Body of pancreas (tissue), 4 donors: ENCODE data around the gene GALNT17. TPM values are rescaled to one million over a fixed set of nuclear protein-coding genes. Genes with fewer than 3 reads are reported as not detected.

ENCODE experiments used
- ATAC-seq: fragments of 150-250 bp; one replicate; pipeline ENCODE4 v1.9.1; 2016
- DNase-seq, 4 donors: peaks; one replicate each; pipeline ENCODE4 v3.0.0-alpha.2; 2019
- H3K27ac ChIP-seq, 4 donors: fragments of 200-600 bp; sonication (generic); 1 replicate in 3 of 4; 2 replicates in 1 of 4; pipeline versions ENCODE4 v1.5.1 to v1.6.1; 2016 to 2019; ENCODE audit warnings: mild to moderate bottlenecking in 1 of 4, mixed read lengths in 1 of 4, moderate library complexity in 1 of 4
- H3K27me3 ChIP-seq, 2 donors: fragments of 200-600 bp; sonication (generic); one replicate each; pipeline ENCODE4 v1.6.0; 2016; ENCODE audit warnings: mild to moderate bottlenecking in 1 of 2
- H3K36me3 ChIP-seq, 2 donors: fragments of 200-600 bp; sonication (generic); replicated peaks in 1 of 2; 2 replicates each; pipeline ENCODE4 v1.5.1; 2016; ENCODE audit warnings: low read depth in 2 of 2; ENCODE audit not compliant: insufficient read depth in 1 of 2
- H3K4me1 ChIP-seq: fragments of 200-600 bp; sonication (generic); one replicate; pipeline ENCODE4 v1.6.0; 2016
- H3K4me3 ChIP-seq, 2 donors: fragments of 200-600 bp; sonication (generic); 1 replicate in 1 of 2; 2 replicates in 1 of 2; pipeline ENCODE4 v1.5.1; 2016 to 2019
- H3K9me3 ChIP-seq, 3 donors: fragments of 200-600 bp; sonication (generic); 1 replicate in 2 of 3; 2 replicates in 1 of 3; pipeline ENCODE4 v1.5.1; 2016
- POLR2A ChIP-seq, 3 donors: fragments of 450-650 bp; IDR thresholded peaks; one replicate each; pipeline ENCODE4 v1.6.1; 2016; ENCODE audit warnings: antibody characterized with exemption in 3 of 3, mild to moderate bottlenecking in 2 of 3
- WGBS, 2 donors: methylation state at CpG; one replicate each; pipeline ENCODE4 v1.1.5; 2017; 5-methylcytosine and 5-hydroxymethylcytosine counted together
- intact Hi-C: fragments of 100-400 bp; cut with DNase I; formaldehyde crosslinking; loops from one replicate; pipeline ENCODE4 v1.15.1; 2023
- total RNA-seq, 2 donors: library from RNA; depleted of rRNA; stranded (reverse); fragments of >200 nt; gene quantifications; one replicate each; pipeline ENCODE4 v1.1.0, GENCODE V29; 2016
- TF ChIP-seq, protein P1 (sequence below), 7 experiments: fragments of 450-650 bp in 4 of 7; fragments of 200-600 bp in 3 of 7; sonication (generic) in 3 of 7; IDR thresholded peaks; one replicate each; pipeline ENCODE4 v1.5.1; 2016 to 2019; ENCODE audit warnings: antibody characterized with exemption in 7 of 7

The GALNT17 gene
- total RNA-seq, 2 donors from 2014 or later: 6.5 to 27.4 TPM

- 78 to 80% methylated on average over 1 of the region's 1 CpG for WGBS, 2 donors
- no peak for TF ChIP-seq POLR2A (IDR thresholded peaks at IDR 0.05)
- TF ChIP-seq, protein P1, sequence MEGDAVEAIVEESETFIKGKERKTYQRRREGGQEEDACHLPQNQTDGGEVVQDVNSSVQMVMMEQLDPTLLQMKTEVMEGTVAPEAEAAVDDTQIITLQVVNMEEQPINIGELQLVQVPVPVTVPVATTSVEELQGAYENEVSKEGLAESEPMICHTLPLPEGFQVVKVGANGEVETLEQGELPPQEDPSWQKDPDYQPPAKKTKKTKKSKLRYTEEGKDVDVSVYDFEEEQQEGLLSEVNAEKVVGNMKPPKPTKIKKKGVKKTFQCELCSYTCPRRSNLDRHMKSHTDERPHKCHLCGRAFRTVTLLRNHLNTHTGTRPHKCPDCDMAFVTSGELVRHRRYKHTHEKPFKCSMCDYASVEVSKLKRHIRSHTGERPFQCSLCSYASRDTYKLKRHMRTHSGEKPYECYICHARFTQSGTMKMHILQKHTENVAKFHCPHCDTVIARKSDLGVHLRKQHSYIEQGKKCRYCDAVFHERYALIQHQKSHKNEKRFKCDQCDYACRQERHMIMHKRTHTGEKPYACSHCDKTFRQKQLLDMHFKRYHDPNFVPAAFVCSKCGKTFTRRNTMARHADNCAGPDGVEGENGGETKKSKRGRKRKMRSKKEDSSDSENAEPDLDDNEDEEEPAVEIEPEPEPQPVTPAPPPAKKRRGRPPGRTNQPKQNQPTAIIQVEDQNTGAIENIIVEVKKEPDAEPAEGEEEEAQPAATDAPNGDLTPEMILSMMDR (IDR thresholded peaks at IDR 0.05): no peak
- peaks cover 0 to 8% (median 2%) of the 10 kb centered on the region in 3 donors for H3K9me3 ChIP-seq
These were observed 517.9 kb downstream of the GALNT17 start for GRCh38 chr7:71649812-71650211.

GRCh38 chr7:71650653-71651337 lies 518.9 kb downstream of the GALNT17 start:
- intact Hi-C loops: no loop called here
- H3K27ac ChIP-seq: no peak overlapping the region
- DNase-seq (no peak), ATAC-seq (no peak)
- H3K4me1 ChIP-seq: no peaks in the 10 kb centered on the region
- no peak overlapping the region for H3K4me3 ChIP-seq
- peaks cover 0 to 8% (median 2%) of the 10 kb centered on the region in 3 donors for H3K9me3 ChIP-seq
- H3K27me3 ChIP-seq: no peaks in the 10 kb centered on the region
- TF ChIP-seq, protein P1 (IDR thresholded peaks at IDR 0.05): no peak
- no peak for TF ChIP-seq POLR2A (IDR thresholded peaks at IDR 0.05)
- H3K36me3 ChIP-seq: no peaks in the 10 kb centered on the region
- WGBS, 2 donors: 58 to 64% methylated on average over 2 of the region's 2 CpGs

More at GRCh38 chr7:71649812-71650211, 517.9 kb downstream of the GALNT17 start:
- intact Hi-C loops: no loop called here
- ATAC-seq (no peak), DNase-seq (no peak)
- Histone ChIP-seq H3K36me3 (no peaks in the 10 kb centered on the region), H3K4me1 (no peaks in the 10 kb centered on the region), H3K27ac (no peak overlapping the region), H3K27me3 (no peaks in the 10 kb centered on the region), H3K4me3 (no peak overlapping the region)

DNA sequence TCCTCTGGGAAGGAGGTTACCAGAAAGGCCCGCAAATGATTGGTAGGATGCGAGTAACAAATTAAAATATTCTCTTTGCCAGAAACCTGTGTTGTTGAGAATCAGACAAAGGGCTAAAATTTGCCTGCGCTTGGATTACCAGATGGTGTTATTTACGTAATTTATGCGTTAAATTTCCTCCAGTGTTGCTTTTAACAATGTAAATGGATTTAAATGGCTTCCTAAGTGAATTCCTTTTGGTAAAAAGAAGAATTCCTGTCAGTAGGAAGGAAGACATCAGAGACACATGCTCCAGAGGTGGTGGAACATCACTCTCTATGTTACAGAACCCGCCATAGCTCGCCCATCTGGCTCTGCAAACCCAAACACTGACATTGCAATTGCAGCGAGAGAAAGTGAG lies 520.6 kb downstream of the GALNT17 start:
- WGBS, 2 donors: 81 to 89% methylated on average over 8 of the region's 8 CpGs
- TF ChIP-seq, protein P1 (IDR thresholded peaks at IDR 0.05): no peak
- TF ChIP-seq POLR2A (IDR thresholded peaks at IDR 0.05): no peak
- H3K36me3 ChIP-seq: no peaks in the 10 kb centered on the region
- no peak overlapping the region for H3K27ac ChIP-seq
- ATAC-seq (no peak), DNase-seq (no peak)
- H3K4me3 ChIP-seq: no peak overlapping the region
- intact Hi-C loops: no loop called here
- no peaks in the 10 kb centered on the region for H3K4me1 ChIP-seq
- no peaks in the 10 kb centered on the region for H3K27me3 ChIP-seq
- H3K9me3 ChIP-seq: peaks cover 0 to 8% (median 2%) of the 10 kb centered on the region in 3 donors

DNA sequence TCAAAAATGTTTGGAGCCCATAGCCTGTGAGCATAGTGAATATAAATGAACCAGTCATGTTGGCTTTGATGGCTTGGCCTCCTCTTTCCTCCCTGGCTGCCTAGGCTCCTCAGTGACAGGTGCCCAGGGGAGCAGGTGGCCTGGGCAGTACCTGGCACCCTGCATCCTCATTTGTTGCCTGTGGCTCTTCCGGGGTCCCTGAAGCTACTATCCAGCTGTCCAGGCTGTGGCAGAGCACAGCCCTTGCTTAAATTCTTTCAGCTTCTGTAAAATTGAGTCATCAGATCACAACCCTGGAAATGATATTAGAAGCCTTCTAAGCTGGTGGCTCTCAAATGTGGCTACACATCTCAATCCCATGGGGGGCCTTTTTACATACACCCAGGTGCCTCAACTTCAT lies 525.4 kb downstream of the GALNT17 start:
- Histone ChIP-seq H3K36me3 (no peaks in the 10 kb centered on the region), H3K4me1 (no peaks in the 10 kb centered on the region), H3K27ac (no peak overlapping the region), H3K4me3 (no peak overlapping the region), H3K27me3 (no peaks in the 10 kb centered on the region), H3K9me3 (no peaks in the 10 kb centered on the region)
- TF ChIP-seq POLR2A (IDR thresholded peaks at IDR 0.05): no peak
- TF ChIP-seq, protein P1 (IDR thresholded peaks at IDR 0.05): no peak
- intact Hi-C loops: no loop called here
- WGBS, 2 donors: 100% methylated on average over 1 of the region's 1 CpG
- DNase-seq: no peak
- ATAC-seq: no peak

GRCh38 chr7:71659622-71660021 lies 527.7 kb downstream of the GALNT17 start:
- no peaks in the 10 kb centered on the region for H3K9me3 ChIP-seq
- intact Hi-C loops: no loop called here
- no peaks in the 10 kb centered on the region for H3K27me3 ChIP-seq
- H3K4me3 ChIP-seq: no peak overlapping the region
- no peak for DNase-seq
- no peaks in the 10 kb centered on the region for H3K4me1 ChIP-seq
- H3K36me3 ChIP-seq: no peaks in the 10 kb centered on the region
- H3K27ac ChIP-seq: no peak overlapping the region
- TF ChIP-seq, protein P1 (IDR thresholded peaks at IDR 0.05): no peak
- no peak for TF ChIP-seq POLR2A (IDR thresholded peaks at IDR 0.05)
- ATAC-seq: no peak
- 100% methylated on average over 2 of the region's 2 CpGs for WGBS, 2 donors
